ENCODE measurements around the gene PPP2CA.

Gene PPP2CA

GRCh38 chr5:134195666-134196065, 30.2 kb downstream of the PPP2CA start:
- 44% methylated on average over 1 of the region's 5 CpGs for WGBS (ENCODE audit: insufficient coverage)
- H3K9me3 ChIP-seq (ENCODE audit: control extremely low read depth in 1 of 5, control insufficient read depth in 4 of 5, insufficient read depth in 2 of 5, low read depth in 1 of 5, low read length in 4 of 5) = no peaks in the 10 kb centered on the region
- peaks cover 20 to 52% (median 38%) of the 10 kb centered on the region in 4 experiments for H3K36me3 ChIP-seq (ENCODE audit: control insufficient read depth in 4 of 4, insufficient read depth in 4 of 4, low read length in 3 of 4)
- CTCF ChIA-PET = interaction anchor here (0.9 to 3.0 kb wide), 4 partner anchors 8 to 93 kb away, joined by 4 to 15 read pairs (median 10); no protein-coding TSS in a partner anchor
- no peak overlapping the region for H3K27ac ChIP-seq (ENCODE audit: insufficient read depth in 1 of 2, low read depth in 1 of 2, low read length in 2 of 2, poor library complexity in 1 of 2, severe bottlenecking in 2 of 2)
- no peaks in the 10 kb centered on the region for H3K4me1 ChIP-seq (ENCODE audit: control extremely low read depth in 1 of 4, control insufficient read depth in 4 of 4, insufficient read depth in 4 of 4, low read length in 3 of 4)
- H3K4me3 ChIP-seq (ENCODE audit: control insufficient read depth in 1 of 7, extremely low read depth in 1 of 7, insufficient read depth in 4 of 7, low read depth in 2 of 7, low read length in 6 of 7) = no peak overlapping the region
- no peaks in the 10 kb centered on the region for H3K27me3 ChIP-seq (replicated peaks in 2 of 5; ENCODE audit: control insufficient read depth in 4 of 5, insufficient read depth in 5 of 5, low read length in 4 of 5)
- POLR2A ChIA-PET = interaction anchor here (1.5 kb wide), 1 partner anchor 18 kb away, joined by 4 read pairs; no protein-coding TSS in a partner anchor
- no peak for DNase-seq

GRCh38 chr5:134189031-134189430, 36.8 kb downstream of the PPP2CA start:
- ChIA-PET POLR2A (no interaction called here), CTCF (interaction anchor here (0.8 to 8.5 kb wide), 3 partner anchors 41 to 114 kb away, joined by 3 to 113 read pairs (median 3); no protein-coding TSS in a partner anchor)
- Histone ChIP-seq H3K9me3 (ENCODE audit: control extremely low read depth in 1 of 5, control insufficient read depth in 4 of 5, insufficient read depth in 2 of 5, low read depth in 1 of 5, low read length in 4 of 5) (no peaks in the 10 kb centered on the region), H3K4me1 (ENCODE audit: control extremely low read depth in 1 of 4, control insufficient read depth in 4 of 4, insufficient read depth in 4 of 4, low read length in 3 of 4) (no peaks in the 10 kb centered on the region), H3K27ac (ENCODE audit: insufficient read depth in 1 of 2, low read depth in 1 of 2, low read length in 2 of 2, poor library complexity in 1 of 2, severe bottlenecking in 2 of 2) (no peak overlapping the region), H3K27me3 (replicated peaks in 2 of 5; ENCODE audit: control insufficient read depth in 4 of 5, insufficient read depth in 5 of 5, low read length in 4 of 5) (no peaks in the 10 kb centered on the region), H3K4me3 (ENCODE audit: control insufficient read depth in 1 of 7, extremely low read depth in 1 of 7, insufficient read depth in 4 of 7, low read depth in 2 of 7, low read length in 6 of 7) (no peak overlapping the region), H3K36me3 (ENCODE audit: control insufficient read depth in 4 of 4, insufficient read depth in 4 of 4, low read length in 3 of 4) (no peaks in the 10 kb centered on the region)
- DNase-seq = no peak
- WGBS (ENCODE audit: insufficient coverage) = 100% methylated on average over 1 of the region's 3 CpGs

- POLR2A ChIA-PET = no interaction called here
- no peaks in the 10 kb centered on the region for H3K4me1 ChIP-seq (ENCODE audit: control extremely low read depth in 1 of 4, control insufficient read depth in 4 of 4, insufficient read depth in 4 of 4, low read length in 3 of 4)
- no peak for DNase-seq
- no peaks in the 10 kb centered on the region for H3K36me3 ChIP-seq (ENCODE audit: control insufficient read depth in 4 of 4, insufficient read depth in 4 of 4, low read length in 3 of 4)
- WGBS (ENCODE audit: insufficient coverage) = no CpG with 5 or more reads among the region's 1 CpG
- no peak overlapping the region for H3K27ac ChIP-seq (ENCODE audit: insufficient read depth in 1 of 2, low read depth in 1 of 2, low read length in 2 of 2, poor library complexity in 1 of 2, severe bottlenecking in 2 of 2)
- CTCF ChIA-PET = interaction anchor here (0.5 to 8.5 kb wide), 7 partner anchors 11 to 152 kb away, joined by 3 to 113 read pairs (median 4); partner anchors contain the start of gene SKP1
- H3K27me3 ChIP-seq (replicated peaks in 2 of 5; ENCODE audit: control insufficient read depth in 4 of 5, insufficient read depth in 5 of 5, low read length in 4 of 5) = no peaks in the 10 kb centered on the region
- H3K4me3 ChIP-seq (ENCODE audit: control insufficient read depth in 1 of 7, extremely low read depth in 1 of 7, insufficient read depth in 4 of 7, low read depth in 2 of 7, low read length in 6 of 7) = no peak overlapping the region
- H3K9me3 ChIP-seq (ENCODE audit: control extremely low read depth in 1 of 5, control insufficient read depth in 4 of 5, insufficient read depth in 2 of 5, low read depth in 1 of 5, low read length in 4 of 5) = no peaks in the 10 kb centered on the region
Observed at GRCh38 chr5:134188092-134188491, 37.8 kb downstream of the PPP2CA start.

- CTCF ChIA-PET = interaction anchor here (0.6 to 8.5 kb wide), 26 partner anchors 7 to 198 kb away, joined by 3 to 113 read pairs (median 5); partner anchors contain the start of gene PPP2CA
- peak; percentile 63 to 81 (median 71) for DNase-seq
- no peaks in the 10 kb centered on the region for H3K4me1 ChIP-seq (ENCODE audit: control extremely low read depth in 1 of 4, control insufficient read depth in 4 of 4, insufficient read depth in 4 of 4, low read length in 3 of 4)
- no peak overlapping the region for H3K4me3 ChIP-seq (ENCODE audit: control insufficient read depth in 1 of 7, extremely low read depth in 1 of 7, insufficient read depth in 4 of 7, low read depth in 2 of 7, low read length in 6 of 7)
- no peaks in the 10 kb centered on the region for H3K36me3 ChIP-seq (ENCODE audit: control insufficient read depth in 4 of 4, insufficient read depth in 4 of 4, low read length in 3 of 4)
- POLR2A ChIA-PET = no interaction called here
- no peaks in the 10 kb centered on the region for H3K27me3 ChIP-seq (replicated peaks in 2 of 5; ENCODE audit: control insufficient read depth in 4 of 5, insufficient read depth in 5 of 5, low read length in 4 of 5)
- no peaks in the 10 kb centered on the region for H3K9me3 ChIP-seq (ENCODE audit: control extremely low read depth in 1 of 5, control insufficient read depth in 4 of 5, insufficient read depth in 2 of 5, low read depth in 1 of 5, low read length in 4 of 5)
- no peak overlapping the region for H3K27ac ChIP-seq (ENCODE audit: insufficient read depth in 1 of 2, low read depth in 1 of 2, low read length in 2 of 2, poor library complexity in 1 of 2, severe bottlenecking in 2 of 2)
- 70% methylated on average over 9 of the region's 11 CpGs for WGBS (ENCODE audit: insufficient coverage)
Observed at GRCh38 chr5:134184155-134185135, 41.4 kb downstream of the PPP2CA start.

GRCh38 chr5:134183481-134183880, 42.4 kb downstream of the PPP2CA start:
- ChIA-PET CTCF (interaction anchor here (0.7 to 8.5 kb wide), 19 partner anchors 8 to 199 kb away, joined by 3 to 113 read pairs (median 5); partner anchors contain the start of gene PPP2CA), POLR2A (no interaction called here)
- no peak for DNase-seq
- Histone ChIP-seq H3K9me3 (ENCODE audit: control extremely low read depth in 1 of 5, control insufficient read depth in 4 of 5, insufficient read depth in 2 of 5, low read depth in 1 of 5, low read length in 4 of 5) (no peaks in the 10 kb centered on the region), H3K4me1 (ENCODE audit: control extremely low read depth in 1 of 4, control insufficient read depth in 4 of 4, insufficient read depth in 4 of 4, low read length in 3 of 4) (no peaks in the 10 kb centered on the region), H3K27ac (ENCODE audit: insufficient read depth in 1 of 2, low read depth in 1 of 2, low read length in 2 of 2, poor library complexity in 1 of 2, severe bottlenecking in 2 of 2) (no peak overlapping the region), H3K36me3 (ENCODE audit: control insufficient read depth in 4 of 4, insufficient read depth in 4 of 4, low read length in 3 of 4) (no peaks in the 10 kb centered on the region), H3K27me3 (replicated peaks in 2 of 5; ENCODE audit: control insufficient read depth in 4 of 5, insufficient read depth in 5 of 5, low read length in 4 of 5) (no peaks in the 10 kb centered on the region), H3K4me3 (ENCODE audit: control insufficient read depth in 1 of 7, extremely low read depth in 1 of 7, insufficient read depth in 4 of 7, low read depth in 2 of 7, low read length in 6 of 7) (no peak overlapping the region)

GRCh38 chr5:134178096-134178419, 47.8 kb downstream of the PPP2CA start:
- H3K4me1 ChIP-seq (ENCODE audit: control extremely low read depth in 1 of 4, control insufficient read depth in 4 of 4, insufficient read depth in 4 of 4, low read length in 3 of 4) = peaks cover 18 to 25% (median 20%) of the 10 kb centered on the region in 4 experiments
- H3K27ac ChIP-seq (ENCODE audit: insufficient read depth in 1 of 2, low read depth in 1 of 2, low read length in 2 of 2, poor library complexity in 1 of 2, severe bottlenecking in 2 of 2) = peak overlapping the region in 1 of 2 experiments; percentile 100
- ChIA-PET CTCF (interaction anchor here (1.1 to 2.1 kb wide), 4 partner anchors 9 to 112 kb away, joined by 3 to 7 read pairs (median 7); no protein-coding TSS in a partner anchor), POLR2A (interaction anchor here (1.1 kb wide), 1 partner anchor 121 kb away, joined by 3 read pairs; no protein-coding TSS in a partner anchor)
- H3K36me3 ChIP-seq (ENCODE audit: control insufficient read depth in 4 of 4, insufficient read depth in 4 of 4, low read length in 3 of 4) = peaks cover 0 to 3% (median under 1%) of the 10 kb centered on the region in 4 experiments
- H3K4me3 ChIP-seq (ENCODE audit: control insufficient read depth in 1 of 7, extremely low read depth in 1 of 7, insufficient read depth in 4 of 7, low read depth in 2 of 7, low read length in 6 of 7) = peak overlapping the region in 3 of 7 experiments; percentile 91 to 99 (median 91)
- 92% methylated on average over 3 of the region's 3 CpGs for WGBS (ENCODE audit: insufficient coverage)
- H3K27me3 ChIP-seq (replicated peaks in 2 of 5; ENCODE audit: control insufficient read depth in 4 of 5, insufficient read depth in 5 of 5, low read length in 4 of 5) = no peaks in the 10 kb centered on the region
- DNase-seq = no peak
- H3K9me3 ChIP-seq (ENCODE audit: control extremely low read depth in 1 of 5, control insufficient read depth in 4 of 5, insufficient read depth in 2 of 5, low read depth in 1 of 5, low read length in 4 of 5) = no peaks in the 10 kb centered on the region

Data from common myeloid progenitor, CD34-positive (primary cell).